Measurements from ENCODE around the gene EML4.
A peak's percentile ranks its signal among the peaks of the same experiment; 100 is the strongest.
"Not testable (repeated sequence)": the region's sequence is repeated elsewhere in the genome, so short reads cannot be mapped to it uniquely, and the experiment has no call there.

Gene EML4

GRCh38 chr2:42266236-42266635 is 97.1 kb downstream of the EML4 start:
- Mint-ChIP-seq H3K9me3 (no peaks in the 10 kb centered on the region), H3K4me1 (peaks cover 31% of the 10 kb centered on the region), H3K4me3 (no peak overlapping the region), H3K36me3 (peaks cover 12% of the 10 kb centered on the region), H3K27ac (no peak overlapping the region), H3K27me3 (no peaks in the 10 kb centered on the region)

GRCh38 chr2:42267530-42267929 is 98.4 kb downstream of the EML4 start:
- Mint-ChIP-seq H3K27me3 (no peaks in the 10 kb centered on the region), H3K4me3 (no peak overlapping the region), H3K36me3 (peaks cover 9% of the 10 kb centered on the region), H3K4me1 (peaks cover 27% of the 10 kb centered on the region), H3K9me3 (no peaks in the 10 kb centered on the region), H3K27ac (peak overlapping the region; percentile 61)

DNA sequence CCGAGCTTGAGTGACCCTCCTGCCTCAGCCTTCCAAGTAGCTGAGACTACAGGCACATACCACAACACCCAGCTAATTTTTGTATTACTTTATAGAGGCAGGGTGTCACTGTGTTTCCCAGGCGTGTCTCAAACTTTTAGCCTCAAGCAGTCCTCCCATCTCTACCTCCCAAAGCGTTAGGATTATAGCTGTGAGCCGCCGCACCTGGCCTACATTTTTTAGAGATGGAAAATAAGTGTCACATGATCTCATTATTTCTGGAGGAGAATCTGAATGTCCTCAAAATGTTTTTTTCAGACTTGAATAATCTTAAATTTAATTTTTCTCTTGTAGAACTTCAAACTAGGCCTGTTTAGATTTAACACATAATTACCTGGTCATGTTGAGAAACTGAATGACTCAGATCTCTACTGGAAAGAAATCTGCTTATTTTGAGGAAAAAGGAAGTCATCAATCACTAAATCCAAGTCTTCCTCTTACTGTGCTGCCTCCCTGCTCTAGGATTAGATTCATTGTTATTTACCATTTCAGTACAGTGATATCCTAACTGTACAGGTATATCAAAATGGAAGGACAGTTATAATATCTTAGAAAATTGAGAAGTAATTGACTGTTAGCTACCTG is 99.5 kb downstream of the EML4 start:
- H3K27ac Mint-ChIP-seq, result no peak overlapping the region

DNA sequence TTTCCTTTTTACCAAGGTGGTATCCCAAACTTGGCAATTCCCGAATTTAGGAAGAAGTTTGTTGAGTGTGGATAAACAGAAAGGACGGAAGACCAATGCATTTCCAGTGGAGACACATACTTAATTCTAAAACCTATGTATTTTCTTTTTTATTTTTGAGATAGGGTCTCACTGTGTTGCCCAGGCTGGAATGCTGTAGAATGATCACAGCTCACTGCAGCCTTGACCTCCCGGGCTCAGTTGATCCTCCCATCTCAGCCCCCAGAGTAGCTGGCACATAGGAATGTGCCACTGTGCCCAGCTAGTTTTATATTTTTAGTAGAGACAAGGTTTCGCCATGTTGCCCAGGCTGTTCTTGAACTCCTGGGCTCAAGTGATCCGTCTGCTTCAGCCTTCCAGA is 101.6 kb downstream of the EML4 start:
- peaks cover 9% of the 10 kb centered on the region for H3K36me3 Mint-ChIP-seq
- H3K27ac Mint-ChIP-seq, result no peak overlapping the region

More for the DNA sequence above, 99.5 kb downstream of the EML4 start:
- H3K4me3 Mint-ChIP-seq, result no peak overlapping the region
- no peaks in the 10 kb centered on the region for H3K9me3 Mint-ChIP-seq
- no peaks in the 10 kb centered on the region for H3K27me3 Mint-ChIP-seq
- peaks cover 32% of the 10 kb centered on the region for H3K4me1 Mint-ChIP-seq
- H3K36me3 Mint-ChIP-seq, result peaks cover 9% of the 10 kb centered on the region

GRCh38 chr2:42271246-42271645 is 102.1 kb downstream of the EML4 start:
- H3K9me3 Mint-ChIP-seq, H3K4me3 Mint-ChIP-seq, H3K27ac Mint-ChIP-seq, H3K27me3 Mint-ChIP-seq: not testable (repeated sequence)
- Mint-ChIP-seq H3K36me3 (peaks cover 12% of the 10 kb centered on the region), H3K4me1 (peaks cover 38% of the 10 kb centered on the region)

More for the DNA sequence above, 101.6 kb downstream of the EML4 start:
- H3K9me3 Mint-ChIP-seq, result no peaks in the 10 kb centered on the region
- H3K4me3 Mint-ChIP-seq, result no peak overlapping the region
- no peaks in the 10 kb centered on the region for H3K27me3 Mint-ChIP-seq
- peaks cover 35% of the 10 kb centered on the region for H3K4me1 Mint-ChIP-seq

DNA sequence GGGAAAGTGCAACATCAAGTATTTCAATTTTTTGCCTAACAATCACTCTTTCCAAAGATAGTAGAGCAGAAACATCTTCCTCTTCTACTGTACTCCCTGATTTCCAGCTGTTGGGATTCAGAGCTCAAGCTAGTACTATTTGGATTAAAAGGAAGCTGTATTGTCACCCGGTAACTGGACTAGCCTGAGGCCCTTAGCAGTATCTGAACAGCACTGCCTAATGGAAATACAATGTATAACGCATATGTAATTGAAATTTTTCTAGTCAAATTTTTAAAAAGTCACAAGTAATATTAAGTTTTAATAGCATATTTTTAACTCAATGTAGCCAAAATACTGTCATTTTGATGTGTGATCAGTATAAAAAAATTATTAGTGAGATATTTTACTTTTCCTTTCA is 105.7 kb downstream of the EML4 start:
- Mint-ChIP-seq H3K27me3 (no peaks in the 10 kb centered on the region), H3K27ac (no peak overlapping the region), H3K36me3 (peaks cover 17% of the 10 kb centered on the region), H3K9me3 (no peaks in the 10 kb centered on the region), H3K4me1 (peaks cover 22% of the 10 kb centered on the region), H3K4me3 (no peak overlapping the region)

DNA sequence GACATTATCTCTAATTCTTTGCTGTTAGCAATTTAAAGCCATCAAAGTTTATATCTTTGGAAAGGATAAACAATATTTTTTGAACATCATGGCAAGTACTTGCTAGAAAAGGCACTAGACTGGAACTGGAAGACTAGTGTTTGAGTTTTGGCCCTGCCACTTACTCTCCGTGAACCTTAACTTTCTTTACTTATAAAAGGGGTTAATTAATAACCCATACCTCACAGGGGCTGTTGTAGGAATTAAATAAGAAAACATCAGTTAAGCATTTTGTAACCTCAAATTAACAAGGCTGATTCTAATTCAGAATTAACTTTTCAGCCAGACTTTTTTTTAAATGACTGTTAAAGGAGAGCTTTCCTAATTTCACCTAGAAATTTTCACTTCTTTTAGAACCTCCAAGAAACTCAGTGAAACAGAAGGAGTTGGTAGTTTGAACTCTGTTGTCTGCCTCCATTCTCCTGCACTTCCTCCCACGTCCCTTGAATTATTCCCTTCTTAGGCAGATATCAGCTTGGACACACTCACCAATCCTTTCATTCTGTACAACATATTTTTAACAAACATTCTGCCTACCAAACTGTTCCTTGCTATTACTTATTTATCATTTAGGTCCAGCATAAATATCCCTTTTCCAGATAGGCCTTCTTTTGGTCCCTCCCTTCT is 112.4 kb downstream of the EML4 start:
- no peak overlapping the region for H3K4me3 Mint-ChIP-seq
- peaks cover 21% of the 10 kb centered on the region for H3K36me3 Mint-ChIP-seq
- H3K27ac Mint-ChIP-seq, result peak overlapping the region; percentile 86
- H3K4me1 Mint-ChIP-seq, result peaks cover 24% of the 10 kb centered on the region
- no peaks in the 10 kb centered on the region for H3K27me3 Mint-ChIP-seq
- H3K9me3 Mint-ChIP-seq, result no peaks in the 10 kb centered on the region

- Mint-ChIP-seq H3K4me3 (no peak overlapping the region), H3K27me3 (no peaks in the 10 kb centered on the region), H3K4me1 (peaks cover 22% of the 10 kb centered on the region), H3K36me3 (peaks cover 17% of the 10 kb centered on the region), H3K9me3 (no peaks in the 10 kb centered on the region), H3K27ac (peak overlapping the region; percentile 32)
Observed at GRCh38 chr2:42284019-42284418, 114.9 kb downstream of the EML4 start.

DNA sequence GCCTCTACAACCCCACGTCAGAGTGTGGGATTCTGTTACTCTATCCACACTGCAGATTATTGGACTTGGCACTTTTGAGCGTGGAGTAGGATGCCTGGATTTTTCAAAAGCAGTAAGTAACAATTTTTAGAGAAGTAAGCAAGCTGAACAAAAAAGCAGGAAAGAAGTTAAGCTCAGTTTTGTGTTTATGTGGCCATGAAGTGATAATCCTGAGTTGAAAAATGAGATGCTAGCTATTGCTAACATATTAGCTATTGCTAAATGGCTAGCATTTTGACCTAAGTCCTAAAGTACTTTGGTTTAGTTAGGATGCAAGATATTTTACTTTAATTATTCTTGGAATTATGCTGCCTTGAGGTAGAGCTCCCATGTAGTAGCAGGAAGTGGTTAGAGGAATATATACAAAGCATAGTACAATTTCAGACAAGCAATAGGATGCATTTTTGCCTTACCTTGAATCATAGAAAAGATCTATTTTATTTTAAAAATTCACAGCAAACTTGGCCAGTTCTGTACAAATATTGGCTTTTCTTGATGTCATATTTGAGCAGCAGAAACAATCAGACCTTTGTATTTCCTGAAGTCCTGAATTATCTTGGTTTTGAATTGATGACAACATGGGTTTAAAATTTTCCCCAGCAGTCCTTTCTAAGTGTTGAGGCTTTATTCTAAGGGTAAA is 117.3 kb downstream of the EML4 start:
- peaks cover 26% of the 10 kb centered on the region for H3K36me3 Mint-ChIP-seq
- H3K27me3 Mint-ChIP-seq, result no peaks in the 10 kb centered on the region
- H3K9me3 Mint-ChIP-seq, result no peaks in the 10 kb centered on the region
- peak overlapping the region; percentile 19 for H3K27ac Mint-ChIP-seq
- H3K4me3 Mint-ChIP-seq, result no peak overlapping the region
- peaks cover 27% of the 10 kb centered on the region for H3K4me1 Mint-ChIP-seq

DNA sequence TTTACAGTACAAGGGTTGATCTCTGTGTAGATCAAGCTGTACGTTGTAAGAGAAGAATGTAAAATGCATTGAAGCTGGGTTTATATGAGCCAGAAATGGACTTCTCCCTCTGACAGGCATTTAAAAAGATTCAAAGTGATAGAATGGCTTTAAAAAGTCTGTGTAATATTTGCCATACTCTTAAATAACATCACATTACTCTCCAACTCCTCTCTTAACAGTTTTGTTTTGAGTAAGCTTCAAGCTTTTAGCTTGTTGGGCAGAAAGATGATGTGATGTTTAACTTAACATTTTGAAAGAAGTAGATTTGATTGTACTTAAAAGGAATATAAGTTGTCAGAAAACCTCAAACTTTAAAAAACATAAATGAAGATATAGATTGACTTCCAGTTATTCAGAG is 119.7 kb downstream of the EML4 start:
- H3K27ac Mint-ChIP-seq, result no peak overlapping the region
- no peaks in the 10 kb centered on the region for H3K9me3 Mint-ChIP-seq
- no peak overlapping the region for H3K4me3 Mint-ChIP-seq
- peaks cover 21% of the 10 kb centered on the region for H3K4me1 Mint-ChIP-seq
- H3K36me3 Mint-ChIP-seq, result peaks cover 30% of the 10 kb centered on the region
- no peaks in the 10 kb centered on the region for H3K27me3 Mint-ChIP-seq

- H3K27ac Mint-ChIP-seq, result peak overlapping the region; percentile 69
- H3K27me3 Mint-ChIP-seq, result no peaks in the 10 kb centered on the region
- no peaks in the 10 kb centered on the region for H3K9me3 Mint-ChIP-seq
- peaks cover 27% of the 10 kb centered on the region for H3K36me3 Mint-ChIP-seq
- H3K4me1 Mint-ChIP-seq, result peaks cover 19% of the 10 kb centered on the region
- no peak overlapping the region for H3K4me3 Mint-ChIP-seq
Observed at GRCh38 chr2:42289222-42289621, 120.1 kb downstream of the EML4 start.

- H3K9me3 Mint-ChIP-seq, result no peaks in the 10 kb centered on the region
- H3K4me1 Mint-ChIP-seq, result peaks cover 21% of the 10 kb centered on the region
- H3K4me3 Mint-ChIP-seq, result no peak overlapping the region
- no peaks in the 10 kb centered on the region for H3K27me3 Mint-ChIP-seq
- peaks cover 31% of the 10 kb centered on the region for H3K36me3 Mint-ChIP-seq
- no peak overlapping the region for H3K27ac Mint-ChIP-seq
Observed at GRCh38 chr2:42290005-42290404, 120.9 kb downstream of the EML4 start.

DNA sequence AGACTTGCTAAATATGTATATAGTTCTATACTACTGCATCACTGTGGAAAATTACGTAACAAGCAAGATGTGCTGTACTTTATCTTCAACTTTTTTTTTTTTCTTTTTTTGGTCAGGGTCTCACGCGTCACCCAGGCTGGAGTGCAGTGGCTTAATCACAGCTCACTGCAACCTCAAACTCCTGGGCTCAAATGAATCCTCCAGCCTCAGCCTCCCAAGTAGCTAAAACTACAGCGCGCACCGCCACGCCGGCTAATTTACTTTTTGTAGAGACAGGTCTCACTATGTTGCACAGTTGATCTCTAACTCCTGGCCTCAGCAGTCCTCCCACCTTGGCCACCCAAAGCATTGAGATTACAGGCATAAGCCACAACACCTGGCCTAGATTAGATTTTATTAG is 123.9 kb downstream of the EML4 start:
- peaks cover 39% of the 10 kb centered on the region for H3K36me3 Mint-ChIP-seq
- H3K9me3 Mint-ChIP-seq, result no peaks in the 10 kb centered on the region
- H3K27ac Mint-ChIP-seq, result peak overlapping the region; percentile 38
- no peaks in the 10 kb centered on the region for H3K27me3 Mint-ChIP-seq
- H3K4me1 Mint-ChIP-seq, result peaks cover 33% of the 10 kb centered on the region
- no peak overlapping the region for H3K4me3 Mint-ChIP-seq

GRCh38 chr2:42296226-42296625 is 127.1 kb downstream of the EML4 start:
- Mint-ChIP-seq H3K9me3 (no peaks in the 10 kb centered on the region), H3K27ac (peak overlapping the region; percentile 26), H3K4me3 (no peak overlapping the region), H3K27me3 (no peaks in the 10 kb centered on the region), H3K36me3 (peaks cover 33% of the 10 kb centered on the region), H3K4me1 (peaks cover 52% of the 10 kb centered on the region)

DNA sequence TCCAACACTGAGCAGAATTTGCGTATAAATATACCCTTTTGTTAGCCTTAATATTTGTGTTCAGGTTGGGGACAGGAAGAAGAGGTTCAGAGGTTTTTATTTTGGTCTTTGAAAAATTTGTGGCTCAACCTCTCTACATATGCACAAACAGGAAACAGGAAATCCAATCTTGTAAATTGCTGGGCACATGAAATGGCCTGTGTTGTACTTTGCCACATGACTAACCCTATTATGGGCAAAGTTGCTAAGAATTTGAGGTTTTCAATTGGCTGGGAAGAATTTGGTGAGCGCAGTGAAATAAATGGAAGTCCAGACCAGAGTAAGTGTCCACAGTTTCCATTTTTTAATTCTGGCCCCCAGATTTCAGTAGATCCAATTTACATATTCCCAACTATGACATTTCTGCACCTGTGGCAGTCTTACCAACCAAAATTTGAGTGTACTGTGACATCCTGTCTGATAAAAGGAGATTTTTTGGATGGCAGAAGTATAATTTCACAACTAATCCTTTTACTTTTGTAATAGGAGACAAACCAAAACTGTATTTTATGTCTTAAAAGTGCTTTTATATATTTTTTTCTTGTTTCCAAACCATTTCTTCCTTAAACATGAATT is 128.3 kb downstream of the EML4 start:
- peak overlapping the region; percentile 54 for H3K4me3 Mint-ChIP-seq
- peak overlapping the region; percentile 90 for H3K27ac Mint-ChIP-seq
- no peaks in the 10 kb centered on the region for H3K27me3 Mint-ChIP-seq
- H3K9me3 Mint-ChIP-seq, result no peaks in the 10 kb centered on the region
- peaks cover 27% of the 10 kb centered on the region for H3K36me3 Mint-ChIP-seq
- H3K4me1 Mint-ChIP-seq, result peaks cover 56% of the 10 kb centered on the region

- Mint-ChIP-seq H3K9me3 (no peaks in the 10 kb centered on the region), H3K4me3 (no peak overlapping the region), H3K27ac (peak overlapping the region; percentile 62)
Observed at GRCh38 chr2:42298132-42298531, 129.0 kb downstream of the EML4 start.

More at GRCh38 chr2:42298132-42298531, 129.0 kb downstream of the EML4 start:
- Mint-ChIP-seq H3K27me3 (no peaks in the 10 kb centered on the region), H3K36me3 (peaks cover 27% of the 10 kb centered on the region), H3K4me1 (peaks cover 56% of the 10 kb centered on the region)
